22Rv1 (cell line): ENCODE measurements around the gene INPP5A.

Source experiments
- CTCF ChIP-seq: fragments of 450-650 bp; IDR thresholded peaks from 2 replicates; pipeline ENCODE4 v1.5.1; 2017; ENCODE audit warnings: mild to moderate bottlenecking
- ZFX ChIP-seq: fragments of 450-650 bp; IDR thresholded peaks from 2 replicates; pipeline ENCODE4 v1.6.1; 2017; ENCODE audit warnings: antibody characterized with exemption, borderline replicate concordance

- TF ChIP-seq CTCF (no peak), ZFX (no peak)
Measured at GRCh38 chr10:132748545-132749370, 211.2 kb downstream of the INPP5A start.
